HEK293 (cell line): Measurements from ENCODE around the gene TMX2.

Experiments
- CTCF ChIA-PET: fragments of 350-600 bp; formaldehyde crosslinking; extraction: SDS; loops from one replicate; lab custom pipeline; 2021; ENCODE audit warnings: antibody characterized with exemption; lab: Yijun Ruan, JAX
- POLR2A ChIA-PET: fragments of 300-600 bp; formaldehyde crosslinking; extraction: SDS; loops from one replicate; lab custom pipeline; 2020; ENCODE audit warnings: antibody characterized with exemption, inconsistent platforms; lab: Yijun Ruan, JAX
- H3K27ac ChIP-seq: fragments of 200-500 bp; sonication (Bioruptor generic); 2 replicates; pipeline ENCODE4 v1.5.1; 2014; ENCODE audit warnings: low read depth, low read length, control low read depth, inconsistent platforms; ENCODE audit errors: extremely low read depth
- H3K36me3 ChIP-seq, 2 experiments: fragments of 200-500 bp in 1 of 2; sonication (Bioruptor generic) in 1 of 2; 1 replicate in 1 of 2; 2 replicates in 1 of 2; pipeline ENCODE4 v1.5.1; 2014 to 2017; ENCODE audit warnings: inconsistent platforms in 2 of 2, low read length in 2 of 2; ENCODE audit not compliant: control insufficient read depth in 2 of 2, insufficient read depth in 1 of 2
- H3K4me1 ChIP-seq: fragments of 200-500 bp; sonication (Bioruptor generic); 2 replicates; pipeline ENCODE4 v1.5.1; 2014; ENCODE audit warnings: mild to moderate bottlenecking, low read length, inconsistent platforms; ENCODE audit not compliant: control insufficient read depth, insufficient read depth
- H3K4me3 ChIP-seq: 2 replicates; pipeline ENCODE4 v1.5.1; 2011; ENCODE audit warnings: low read depth, mild to moderate bottlenecking, control low read depth, low read length, moderate library complexity
- H3K9me3 ChIP-seq: fragments of 200-500 bp; sonication (Bioruptor generic); 2 replicates; pipeline ENCODE4 v1.5.1; 2014; ENCODE audit warnings: low read depth, low read length, inconsistent platforms; ENCODE audit not compliant: control insufficient read depth, insufficient read depth
- EGR2 ChIP-seq: fragments of 450-650 bp; formaldehyde crosslinking; IDR thresholded peaks from 2 replicates; pipeline ENCODE4 v1.5.1; 2016; ENCODE audit warnings: low read depth, missing biosample characterization, missing genetic modification characterization
- GFI1B ChIP-seq: fragments of 450-650 bp; formaldehyde crosslinking; IDR thresholded peaks from 2 replicates; pipeline ENCODE4 v1.5.1; 2016; ENCODE audit warnings: missing biosample characterization, missing genetic modification characterization
- IKZF3 ChIP-seq: fragments of 450-650 bp; IDR thresholded peaks from 2 replicates; pipeline ENCODE4 v1.5.0; 2018; ENCODE audit warnings: missing biosample characterization, mild to moderate bottlenecking, missing genetic modification characterization, moderate library complexity
- SP3 ChIP-seq: fragments of 450-650 bp; formaldehyde crosslinking; IDR thresholded peaks from 2 replicates; pipeline ENCODE4 v1.5.1; 2016; ENCODE audit warnings: missing biosample characterization, missing genetic modification characterization
- ZBTB20 ChIP-seq: fragments of 450-650 bp; formaldehyde crosslinking; IDR thresholded peaks from 2 replicates; pipeline ENCODE4 v1.5.1; 2016; ENCODE audit warnings: missing biosample characterization, missing genetic modification characterization
- ZFP37 ChIP-seq: fragments of 450-650 bp; formaldehyde crosslinking; IDR thresholded peaks from 2 replicates; pipeline ENCODE4 v1.5.1; 2016; ENCODE audit warnings: missing biosample characterization, missing genetic modification characterization
- ZNF155 ChIP-seq: fragments of 450-650 bp; formaldehyde crosslinking; IDR thresholded peaks from 2 replicates; pipeline ENCODE4 v1.5.1; 2016; ENCODE audit warnings: missing biosample characterization, missing genetic modification characterization
- ZNF23 ChIP-seq: fragments of 450-650 bp; formaldehyde crosslinking; IDR thresholded peaks from 2 replicates; pipeline ENCODE4 v1.5.1; 2016; ENCODE audit warnings: missing biosample characterization, missing genetic modification characterization, borderline replicate concordance
- TF ChIP-seq, protein P1 (sequence below): fragments of 450-650 bp; formaldehyde crosslinking; conservative IDR thresholded peaks from 2 replicates; pipeline ENCODE4 v1.5.1; 2016; ENCODE audit warnings: low read depth, missing biosample characterization, missing genetic modification characterization
- TF ChIP-seq, protein P2 (sequence below): fragments of 450-650 bp; formaldehyde crosslinking; IDR thresholded peaks from 2 replicates; pipeline ENCODE4 v1.5.1; 2017; ENCODE audit warnings: missing biosample characterization, missing genetic modification characterization
- TF ChIP-seq, protein P3 (sequence below): fragments of 450-650 bp; formaldehyde crosslinking; IDR thresholded peaks from 2 replicates; pipeline ENCODE4 v1.5.1; 2017; ENCODE audit warnings: missing biosample characterization, mild to moderate bottlenecking, missing genetic modification characterization, moderate library complexity

The TMX2 gene

DNA sequence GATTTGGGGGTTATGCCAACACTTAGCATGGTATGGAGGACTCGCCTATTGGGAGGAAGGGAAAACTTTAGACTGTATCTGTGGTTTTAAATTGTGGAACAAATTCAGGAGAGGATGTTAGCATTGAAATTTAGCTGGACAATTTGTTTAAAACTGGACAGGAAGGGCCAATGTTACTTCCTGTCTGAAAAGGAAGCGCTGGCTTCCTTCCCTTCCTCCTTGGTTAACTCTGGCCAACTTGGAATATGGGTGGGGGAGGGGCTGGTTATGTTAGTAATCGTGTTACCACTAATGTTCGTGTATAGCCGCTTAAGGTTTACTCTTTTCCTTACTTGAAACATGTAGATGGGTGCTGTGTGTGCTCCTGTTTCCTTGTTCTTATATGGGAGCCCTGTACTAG lies 63.1 kb downstream of the TMX2 start:
- peaks cover 16% of the 10 kb centered on the region for H3K4me1 ChIP-seq
- POLR2A ChIA-PET: interaction anchor here (0.6 kb wide), 1 partner anchor 15 kb away, joined by 5 read pairs; no protein-coding TSS in a partner anchor
- TF ChIP-seq, protein P1, sequence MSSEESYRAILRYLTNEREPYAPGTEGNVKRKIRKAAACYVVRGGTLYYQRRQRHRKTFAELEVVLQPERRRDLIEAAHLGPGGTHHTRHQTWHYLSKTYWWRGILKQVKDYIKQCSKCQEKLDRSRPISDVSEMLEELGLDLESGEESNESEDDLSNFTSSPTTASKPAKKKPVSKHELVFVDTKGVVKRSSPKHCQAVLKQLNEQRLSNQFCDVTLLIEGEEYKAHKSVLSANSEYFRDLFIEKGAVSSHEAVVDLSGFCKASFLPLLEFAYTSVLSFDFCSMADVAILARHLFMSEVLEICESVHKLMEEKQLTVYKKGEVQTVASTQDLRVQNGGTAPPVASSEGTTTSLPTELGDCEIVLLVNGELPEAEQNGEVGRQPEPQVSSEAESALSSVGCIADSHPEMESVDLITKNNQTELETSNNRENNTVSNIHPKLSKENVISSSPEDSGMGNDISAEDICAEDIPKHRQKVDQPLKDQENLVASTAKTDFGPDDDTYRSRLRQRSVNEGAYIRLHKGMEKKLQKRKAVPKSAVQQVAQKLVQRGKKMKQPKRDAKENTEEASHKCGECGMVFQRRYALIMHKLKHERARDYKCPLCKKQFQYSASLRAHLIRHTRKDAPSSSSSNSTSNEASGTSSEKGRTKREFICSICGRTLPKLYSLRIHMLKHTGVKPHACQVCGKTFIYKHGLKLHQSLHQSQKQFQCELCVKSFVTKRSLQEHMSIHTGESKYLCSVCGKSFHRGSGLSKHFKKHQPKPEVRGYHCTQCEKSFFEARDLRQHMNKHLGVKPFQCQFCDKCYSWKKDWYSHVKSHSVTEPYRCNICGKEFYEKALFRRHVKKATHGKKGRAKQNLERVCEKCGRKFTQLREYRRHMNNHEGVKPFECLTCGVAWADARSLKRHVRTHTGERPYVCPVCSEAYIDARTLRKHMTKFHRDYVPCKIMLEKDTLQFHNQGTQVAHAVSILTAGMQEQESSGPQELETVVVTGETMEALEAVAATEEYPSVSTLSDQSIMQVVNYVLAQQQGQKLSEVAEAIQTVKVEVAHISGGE (tag by site-specific recombination): 0 out of 2 replicates have a peak, but pooled peaks have one; percentile 16
- no peak for TF ChIP-seq GFI1B (tag by site-specific recombination)
- TF ChIP-seq, all 188 proteins: peak for 1
- no peak overlapping the region for H3K27ac ChIP-seq
- H3K9me3 ChIP-seq: no peaks in the 10 kb centered on the region
- CTCF ChIA-PET: interaction anchor here (1.9 kb wide), 2 partner anchors 13 to 24 kb away, joined by 5 to 10 read pairs; partner anchors contain the start of genes BTBD18 and CTNND1
- no peak overlapping the region for H3K4me3 ChIP-seq
- no peaks in the 10 kb centered on the region for H3K36me3 ChIP-seq

DNA sequence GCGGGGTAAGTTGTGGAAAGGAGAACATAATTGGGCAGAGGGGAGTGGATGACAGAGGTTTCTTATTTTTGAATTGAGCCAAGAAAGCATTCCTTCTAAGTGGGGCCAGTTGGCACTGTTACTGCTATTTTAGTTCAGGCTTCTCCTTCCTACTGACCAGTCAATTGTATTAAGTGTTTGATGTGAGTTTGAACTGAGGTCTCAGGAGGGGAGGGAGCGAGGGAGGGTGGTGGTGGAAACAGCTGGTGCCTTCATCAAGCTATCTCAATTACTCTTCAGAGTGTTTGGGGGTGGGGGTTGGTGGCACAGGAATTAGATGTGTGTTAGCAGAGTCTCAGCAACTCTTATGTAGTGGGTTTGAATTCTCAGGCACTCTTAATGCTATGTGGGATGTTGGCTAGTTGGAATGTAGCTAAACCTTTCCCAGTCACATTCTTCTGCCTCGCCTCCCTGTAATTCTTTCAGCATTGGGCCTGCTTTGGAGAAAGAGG lies 63.7 kb downstream of the TMX2 start:
- ChIA-PET CTCF (interaction anchor here (0.6 to 1.9 kb wide), 4 partner anchors 14 to 897 kb away, joined by 5 to 10 read pairs (median 6); partner anchors contain the start of genes BTBD18 and CTNND1), POLR2A (interaction anchor here (0.7 to 1.1 kb wide), 3 partner anchors 12 to 35 kb away, joined by 3 to 5 read pairs (median 4); partner anchors contain the start of genes CTNND1 and SELENOH)
- Histone ChIP-seq H3K4me1 (peaks cover 16% of the 10 kb centered on the region), H3K36me3 (no peaks in the 10 kb centered on the region), H3K27ac (no peak overlapping the region), H3K9me3 (no peaks in the 10 kb centered on the region), H3K4me3 (no peak overlapping the region)
- TF ChIP-seq EGR2: 0 out of 2 replicates have a peak, but pooled peaks have one; percentile 16
- TF ChIP-seq ZNF155 (tag by site-specific recombination): no peak
- TF ChIP-seq ZBTB20 (tag by site-specific recombination): no peak
- no peak for TF ChIP-seq ZNF23 (tag by site-specific recombination)
- no peak for TF ChIP-seq ZFP37 (tag by site-specific recombination)
- TF ChIP-seq, protein P2, sequence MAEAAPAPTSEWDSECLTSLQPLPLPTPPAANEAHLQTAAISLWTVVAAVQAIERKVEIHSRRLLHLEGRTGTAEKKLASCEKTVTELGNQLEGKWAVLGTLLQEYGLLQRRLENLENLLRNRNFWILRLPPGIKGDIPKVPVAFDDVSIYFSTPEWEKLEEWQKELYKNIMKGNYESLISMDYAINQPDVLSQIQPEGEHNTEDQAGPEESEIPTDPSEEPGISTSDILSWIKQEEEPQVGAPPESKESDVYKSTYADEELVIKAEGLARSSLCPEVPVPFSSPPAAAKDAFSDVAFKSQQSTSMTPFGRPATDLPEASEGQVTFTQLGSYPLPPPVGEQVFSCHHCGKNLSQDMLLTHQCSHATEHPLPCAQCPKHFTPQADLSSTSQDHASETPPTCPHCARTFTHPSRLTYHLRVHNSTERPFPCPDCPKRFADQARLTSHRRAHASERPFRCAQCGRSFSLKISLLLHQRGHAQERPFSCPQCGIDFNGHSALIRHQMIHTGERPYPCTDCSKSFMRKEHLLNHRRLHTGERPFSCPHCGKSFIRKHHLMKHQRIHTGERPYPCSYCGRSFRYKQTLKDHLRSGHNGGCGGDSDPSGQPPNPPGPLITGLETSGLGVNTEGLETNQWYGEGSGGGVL (tag by site-specific recombination): peak; percentile 42; the same call in 1 of the 2 replicates
- no peak for TF ChIP-seq IKZF3 (tag by site-specific recombination)

DNA sequence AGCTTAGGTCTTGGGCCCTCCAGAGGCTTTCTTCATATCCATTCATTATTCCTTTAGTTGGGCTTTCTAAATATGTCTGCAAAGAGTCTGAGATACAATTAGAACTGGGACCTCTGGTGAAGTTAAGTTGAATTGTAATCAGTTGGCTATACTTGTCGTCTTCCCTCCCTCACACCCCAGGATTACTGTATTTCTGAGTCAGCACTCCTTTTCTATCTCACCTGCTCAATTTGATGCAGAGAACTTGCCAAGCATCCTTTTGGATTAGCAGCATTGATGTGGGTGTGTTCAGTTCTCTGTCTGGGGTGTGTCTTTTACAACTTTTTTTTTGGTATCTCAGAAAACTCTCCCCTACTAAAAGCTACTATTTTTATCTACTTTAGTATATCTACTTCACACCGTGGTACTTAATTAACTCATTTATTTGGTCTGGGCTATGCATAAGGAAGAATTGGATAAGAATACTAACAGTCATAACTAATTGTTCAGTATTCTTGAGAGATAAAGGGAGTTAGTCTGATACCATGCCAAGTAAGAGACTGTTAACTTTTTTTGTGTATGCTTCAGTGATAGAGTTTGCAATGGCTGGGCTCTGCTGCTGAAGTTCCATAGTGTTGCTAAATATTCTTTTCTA lies 64.3 kb downstream of the TMX2 start:
- Histone ChIP-seq H3K4me1 (peaks cover 16% of the 10 kb centered on the region), H3K4me3 (no peak overlapping the region), H3K36me3 (no peaks in the 10 kb centered on the region), H3K9me3 (no peaks in the 10 kb centered on the region), H3K27ac (no peak overlapping the region; the same call in 1 of the 2 replicates)
- ChIA-PET CTCF (interaction anchor here (1.5 kb wide), 1 partner anchor 24 kb away, joined by 7 read pairs; no protein-coding TSS in a partner anchor), POLR2A (interaction anchor here (0.7 to 1.1 kb wide), 3 partner anchors 12 to 36 kb away, joined by 3 to 5 read pairs (median 4); partner anchors contain the start of genes CTNND1 and SELENOH)
- no peak for TF ChIP-seq SP3
- TF ChIP-seq, protein P3, sequence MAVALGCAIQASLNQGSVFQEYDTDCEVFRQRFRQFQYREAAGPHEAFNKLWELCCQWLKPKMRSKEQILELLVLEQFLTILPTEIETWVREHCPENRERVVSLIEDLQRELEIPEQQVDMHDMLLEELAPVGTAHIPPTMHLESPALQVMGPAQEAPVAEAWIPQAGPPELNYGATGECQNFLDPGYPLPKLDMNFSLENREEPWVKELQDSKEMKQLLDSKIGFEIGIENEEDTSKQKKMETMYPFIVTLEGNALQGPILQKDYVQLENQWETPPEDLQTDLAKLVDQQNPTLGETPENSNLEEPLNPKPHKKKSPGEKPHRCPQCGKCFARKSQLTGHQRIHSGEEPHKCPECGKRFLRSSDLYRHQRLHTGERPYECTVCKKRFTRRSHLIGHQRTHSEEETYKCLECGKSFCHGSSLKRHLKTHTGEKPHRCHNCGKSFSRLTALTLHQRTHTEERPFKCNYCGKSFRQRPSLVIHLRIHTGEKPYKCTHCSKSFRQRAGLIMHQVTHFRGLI (tag by site-specific recombination): 0 out of 2 replicates have a peak, but pooled peaks have one; percentile 2
